ENCODE results near the gene CALHM4. TPM values are rescaled to one million over a fixed set of nuclear protein-coding genes. Genes with fewer than 3 reads are reported as not detected.
A peak's percentile ranks its signal among the peaks of the same experiment; 100 is the strongest.
"Not testable (repeated sequence)": the region's sequence is repeated elsewhere in the genome, so short reads cannot be mapped to it uniquely, and the experiment has no call there.

Gene CALHM4
- total and polyA plus RNA-seq, 2 donors = 0.14 TPM; not detected in 1

GRCh38 chr6:116578335-116578734 is 24.8 kb downstream of the CALHM4 start:
- Histone ChIP-seq H3K4me3 (ENCODE audit: low read length in 2 of 2) (no peak overlapping the region), H3K4me1 (ENCODE audit: control insufficient read depth in 2 of 2, insufficient read depth in 2 of 2, low read length in 2 of 2) (no peaks in the 10 kb centered on the region), H3K27ac (ENCODE audit: low read depth in 1 of 2, low read length in 1 of 2) (no peak overlapping the region), H3K27me3 (ENCODE audit: control insufficient read depth in 2 of 2, insufficient read depth in 1 of 2, low read length in 1 of 2) (no peaks in the 10 kb centered on the region), H3K36me3 (ENCODE audit: control insufficient read depth in 2 of 2, insufficient read depth in 2 of 2, low read length in 1 of 2) (peaks cover 4 to 46% of the 10 kb centered on the region in 2 donors), H3K9me3 (ENCODE audit: control insufficient read depth in 2 of 2, insufficient read depth in 1 of 2, low read length in 1 of 2) (no peaks in the 10 kb centered on the region)
- DNase-seq (ENCODE audit: low read depth in 6 of 9, low spot score in 9 of 9) = no peak

- no peak overlapping the region for H3K4me3 ChIP-seq (ENCODE audit: low read length in 2 of 2)
- no peak overlapping the region for H3K27ac ChIP-seq (ENCODE audit: low read depth in 1 of 2, low read length in 1 of 2)
- no peak for DNase-seq (ENCODE audit: low read depth in 6 of 9, low spot score in 9 of 9)
- 98% methylated on average over 1 of the region's 1 CpG for WGBS
- H3K27me3 ChIP-seq (ENCODE audit: control insufficient read depth in 2 of 2, insufficient read depth in 1 of 2, low read length in 1 of 2) = no peaks in the 10 kb centered on the region
- no peaks in the 10 kb centered on the region for H3K9me3 ChIP-seq (ENCODE audit: control insufficient read depth in 2 of 2, insufficient read depth in 1 of 2, low read length in 1 of 2)
- no peaks in the 10 kb centered on the region for H3K4me1 ChIP-seq (ENCODE audit: control insufficient read depth in 2 of 2, insufficient read depth in 2 of 2, low read length in 2 of 2)
- H3K36me3 ChIP-seq (ENCODE audit: control insufficient read depth in 2 of 2, insufficient read depth in 2 of 2, low read length in 1 of 2) = peaks cover 4 to 45% of the 10 kb centered on the region in 2 donors
Measured at GRCh38 chr6:116579143-116579542, 25.6 kb downstream of the CALHM4 start.

GRCh38 chr6:116580198-116580597 is 26.6 kb downstream of the CALHM4 start:
- DNase-seq (ENCODE audit: low read depth in 6 of 9, low spot score in 9 of 9) = no peak
- H3K27ac ChIP-seq (ENCODE audit: low read depth in 1 of 2, low read length in 1 of 2) = no peak overlapping the region
- H3K27me3 ChIP-seq (ENCODE audit: control insufficient read depth in 2 of 2, insufficient read depth in 1 of 2, low read length in 1 of 2) = no peaks in the 10 kb centered on the region
- peaks cover 4 to 47% of the 10 kb centered on the region in 2 donors for H3K36me3 ChIP-seq (ENCODE audit: control insufficient read depth in 2 of 2, insufficient read depth in 2 of 2, low read length in 1 of 2)
- no peak overlapping the region for H3K4me3 ChIP-seq (ENCODE audit: low read length in 2 of 2)
- no peaks in the 10 kb centered on the region for H3K4me1 ChIP-seq (ENCODE audit: control insufficient read depth in 2 of 2, insufficient read depth in 2 of 2, low read length in 2 of 2)
- 98% methylated on average over 2 of the region's 2 CpGs for WGBS
- no peaks in the 10 kb centered on the region for H3K9me3 ChIP-seq (ENCODE audit: control insufficient read depth in 2 of 2, insufficient read depth in 1 of 2, low read length in 1 of 2)

- Histone ChIP-seq H3K27ac (ENCODE audit: low read depth in 1 of 2, low read length in 1 of 2) (no peak overlapping the region), H3K9me3 (ENCODE audit: control insufficient read depth in 2 of 2, insufficient read depth in 1 of 2, low read length in 1 of 2) (no peaks in the 10 kb centered on the region), H3K4me3 (ENCODE audit: low read length in 2 of 2) (no peak overlapping the region), H3K4me1 (ENCODE audit: control insufficient read depth in 2 of 2, insufficient read depth in 2 of 2, low read length in 2 of 2) (no peaks in the 10 kb centered on the region), H3K36me3 (ENCODE audit: control insufficient read depth in 2 of 2, insufficient read depth in 2 of 2, low read length in 1 of 2) (peaks cover 5 to 40% of the 10 kb centered on the region in 2 donors), H3K27me3 (ENCODE audit: control insufficient read depth in 2 of 2, insufficient read depth in 1 of 2, low read length in 1 of 2) (no peaks in the 10 kb centered on the region)
- no peak for DNase-seq (ENCODE audit: low read depth in 6 of 9, low spot score in 9 of 9)
Measured at GRCh38 chr6:116586276-116586675, 32.7 kb downstream of the CALHM4 start.

GRCh38 chr6:116586738-116587137 is 33.2 kb downstream of the CALHM4 start:
- 96% methylated on average over 2 of the region's 2 CpGs for WGBS
- no peak for DNase-seq (ENCODE audit: low read depth in 6 of 9, low spot score in 9 of 9)
- Histone ChIP-seq H3K27me3 (ENCODE audit: control insufficient read depth in 2 of 2, insufficient read depth in 1 of 2, low read length in 1 of 2) (no peaks in the 10 kb centered on the region), H3K27ac (ENCODE audit: low read depth in 1 of 2, low read length in 1 of 2) (no peak overlapping the region), H3K9me3 (ENCODE audit: control insufficient read depth in 2 of 2, insufficient read depth in 1 of 2, low read length in 1 of 2) (no peaks in the 10 kb centered on the region), H3K36me3 (ENCODE audit: control insufficient read depth in 2 of 2, insufficient read depth in 2 of 2, low read length in 1 of 2) (peaks cover 7 to 45% of the 10 kb centered on the region in 2 donors), H3K4me1 (ENCODE audit: control insufficient read depth in 2 of 2, insufficient read depth in 2 of 2, low read length in 2 of 2) (no peaks in the 10 kb centered on the region), H3K4me3 (ENCODE audit: low read length in 2 of 2) (no peak overlapping the region)

GRCh38 chr6:116595247-116595646 is 41.7 kb downstream of the CALHM4 start:
- peaks cover 12 to 38% of the 10 kb centered on the region in 2 donors for H3K36me3 ChIP-seq (ENCODE audit: control insufficient read depth in 2 of 2, insufficient read depth in 2 of 2, low read length in 1 of 2)
- H3K4me1 ChIP-seq (ENCODE audit: control insufficient read depth in 2 of 2, insufficient read depth in 2 of 2, low read length in 2 of 2) = no peaks in the 10 kb centered on the region
- H3K27me3 ChIP-seq (ENCODE audit: control insufficient read depth in 2 of 2, insufficient read depth in 1 of 2, low read length in 1 of 2) = no peaks in the 10 kb centered on the region
- no peaks in the 10 kb centered on the region for H3K9me3 ChIP-seq (ENCODE audit: control insufficient read depth in 2 of 2, insufficient read depth in 1 of 2, low read length in 1 of 2)
- WGBS = 98% methylated on average over 3 of the region's 3 CpGs
- no peak overlapping the region for H3K4me3 ChIP-seq (ENCODE audit: low read length in 2 of 2)
- no peak for DNase-seq (ENCODE audit: low read depth in 6 of 9, low spot score in 9 of 9)
- H3K27ac ChIP-seq (ENCODE audit: low read depth in 1 of 2, low read length in 1 of 2) = no peak overlapping the region

GRCh38 chr6:116596815-116597214 is 43.3 kb downstream of the CALHM4 start:
- peak in 1 of 9 donors; percentile 28 for DNase-seq (ENCODE audit: low read depth in 6 of 9, low spot score in 9 of 9)
- Histone ChIP-seq H3K27ac (ENCODE audit: low read depth in 1 of 2, low read length in 1 of 2) (no peak overlapping the region), H3K36me3 (ENCODE audit: control insufficient read depth in 2 of 2, insufficient read depth in 2 of 2, low read length in 1 of 2) (peaks cover 9 to 28% of the 10 kb centered on the region in 2 donors), H3K27me3 (ENCODE audit: control insufficient read depth in 2 of 2, insufficient read depth in 1 of 2, low read length in 1 of 2) (no peaks in the 10 kb centered on the region), H3K9me3 (ENCODE audit: control insufficient read depth in 2 of 2, insufficient read depth in 1 of 2, low read length in 1 of 2) (no peaks in the 10 kb centered on the region), H3K4me3 (ENCODE audit: low read length in 2 of 2) (no peak overlapping the region), H3K4me1 (ENCODE audit: control insufficient read depth in 2 of 2, insufficient read depth in 2 of 2, low read length in 2 of 2) (no peaks in the 10 kb centered on the region)
- 93% methylated on average over 4 of the region's 4 CpGs for WGBS

GRCh38 chr6:116603916-116604315 is 50.4 kb downstream of the CALHM4 start:
- H3K27ac ChIP-seq (ENCODE audit: low read depth in 1 of 2, low read length in 1 of 2); H3K27me3 ChIP-seq (ENCODE audit: control insufficient read depth in 2 of 2, insufficient read depth in 1 of 2, low read length in 1 of 2); H3K9me3 ChIP-seq (ENCODE audit: control insufficient read depth in 2 of 2, insufficient read depth in 1 of 2, low read length in 1 of 2); DNase-seq (ENCODE audit: low read depth in 6 of 9, low spot score in 9 of 9); H3K4me3 ChIP-seq (ENCODE audit: low read length in 2 of 2); H3K36me3 ChIP-seq (ENCODE audit: control insufficient read depth in 2 of 2, insufficient read depth in 2 of 2, low read length in 1 of 2); H3K4me1 ChIP-seq (ENCODE audit: control insufficient read depth in 2 of 2, insufficient read depth in 2 of 2, low read length in 2 of 2): not testable (repeated sequence)
- WGBS = 96% methylated on average over 3 of the region's 3 CpGs

- not testable (repeated sequence) for H3K27me3 ChIP-seq (ENCODE audit: control insufficient read depth in 2 of 2, insufficient read depth in 1 of 2, low read length in 1 of 2); H3K9me3 ChIP-seq (ENCODE audit: control insufficient read depth in 2 of 2, insufficient read depth in 1 of 2, low read length in 1 of 2); H3K27ac ChIP-seq (ENCODE audit: low read depth in 1 of 2, low read length in 1 of 2); H3K36me3 ChIP-seq (ENCODE audit: control insufficient read depth in 2 of 2, insufficient read depth in 2 of 2, low read length in 1 of 2); DNase-seq (ENCODE audit: low read depth in 6 of 9, low spot score in 9 of 9); H3K4me1 ChIP-seq (ENCODE audit: control insufficient read depth in 2 of 2, insufficient read depth in 2 of 2, low read length in 2 of 2); H3K4me3 ChIP-seq (ENCODE audit: low read length in 2 of 2)
- WGBS = 95% methylated on average over 3 of the region's 3 CpGs
Measured at GRCh38 chr6:116604868-116605267, 51.3 kb downstream of the CALHM4 start.

- no peak for DNase-seq (ENCODE audit: low read depth in 6 of 9, low spot score in 9 of 9)
- H3K36me3 ChIP-seq (ENCODE audit: control insufficient read depth in 2 of 2, insufficient read depth in 2 of 2, low read length in 1 of 2) = no peaks in the 10 kb centered on the region
- H3K27me3 ChIP-seq (ENCODE audit: control insufficient read depth in 2 of 2, insufficient read depth in 1 of 2, low read length in 1 of 2) = no peaks in the 10 kb centered on the region
- no peaks in the 10 kb centered on the region for H3K9me3 ChIP-seq (ENCODE audit: control insufficient read depth in 2 of 2, insufficient read depth in 1 of 2, low read length in 1 of 2)
- no peak overlapping the region for H3K4me3 ChIP-seq (ENCODE audit: low read length in 2 of 2)
- no peaks in the 10 kb centered on the region for H3K4me1 ChIP-seq (ENCODE audit: control insufficient read depth in 2 of 2, insufficient read depth in 2 of 2, low read length in 2 of 2)
- no peak overlapping the region for H3K27ac ChIP-seq (ENCODE audit: low read depth in 1 of 2, low read length in 1 of 2)
- 95% methylated on average over 4 of the region's 4 CpGs for WGBS
Measured at GRCh38 chr6:116605935-116606334, 52.4 kb downstream of the CALHM4 start.
